Dendritic cell treated with granulocyte-macrophage colony-stimulating factor and Interleukin-4, amounts not matched to agents 40 ng/mL and 50 ng/mL, for 4 days (primary cell): ENCODE data around the gene INPP5K.
A peak's percentile ranks its signal among the peaks of the same experiment; 100 is the strongest.

Experiments
- H3K27ac Mint-ChIP-seq: one replicate; pipeline ENCODE4 v1.8.0; 2022; ENCODE audit warnings: mild to moderate bottlenecking, mixed read lengths
- H3K27me3 Mint-ChIP-seq: one replicate; pipeline ENCODE4 v1.8.0; 2022; ENCODE audit warnings: mild to moderate bottlenecking, mixed read lengths
- H3K36me3 Mint-ChIP-seq: one replicate; pipeline ENCODE4 v1.8.0; 2022; ENCODE audit warnings: low read depth, mixed read lengths
- H3K4me1 Mint-ChIP-seq: one replicate; pipeline ENCODE4 v1.8.0; 2022; ENCODE audit warnings: low read depth, mixed read lengths
- H3K4me3 Mint-ChIP-seq: one replicate; pipeline ENCODE4 v1.8.0; 2022; ENCODE audit warnings: mild to moderate bottlenecking, moderate library complexity, mixed read lengths
- H3K9me3 Mint-ChIP-seq: one replicate; pipeline ENCODE4 v1.8.0; 2022; ENCODE audit warnings: mixed read lengths
- intact Hi-C: fragments of 100-400 bp; cut with micrococcal nuclease; formaldehyde crosslinking; loops from one replicate; pipeline ENCODE4 v1.15.0; 2022

The INPP5K gene

DNA sequence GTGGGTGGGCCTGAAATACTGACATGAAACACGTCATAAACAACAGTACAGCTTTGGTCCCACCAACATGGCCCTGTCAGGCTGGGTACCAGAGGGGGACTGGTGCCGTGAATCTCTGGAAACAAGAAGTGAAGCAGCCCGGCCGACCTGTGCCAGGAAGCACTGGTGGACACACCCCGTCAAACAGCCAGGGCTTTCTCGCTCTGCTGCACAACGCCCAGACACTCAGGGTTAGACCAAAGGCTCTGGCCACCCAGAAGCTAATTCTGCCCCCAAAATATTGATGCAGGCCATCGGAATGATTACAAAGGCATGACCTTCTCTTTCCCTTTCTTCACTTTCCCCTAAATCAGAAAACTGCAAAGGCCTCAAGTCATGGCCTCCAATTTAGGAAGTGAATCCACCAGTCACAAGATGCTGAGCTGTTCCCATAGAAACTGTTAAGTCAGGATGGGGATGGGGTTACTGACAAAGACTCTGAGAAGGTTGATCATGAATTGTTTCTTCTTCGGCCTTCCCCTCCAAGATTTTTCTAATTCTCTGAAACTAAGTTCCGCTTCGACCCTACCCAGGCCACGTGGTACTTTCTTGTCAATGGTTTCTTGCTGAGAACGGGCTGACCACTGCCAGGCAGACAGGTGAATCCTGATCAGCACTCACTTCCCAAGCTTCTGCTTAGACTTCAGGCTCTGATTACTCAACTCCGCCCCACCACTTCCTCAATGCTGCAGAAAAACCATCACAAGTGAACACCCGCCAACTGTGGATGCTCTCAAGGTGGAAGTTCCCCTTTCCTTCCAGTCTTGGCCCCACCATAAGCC is 39.4 kb upstream of the INPP5K start:
- H3K27ac Mint-ChIP-seq: peak overlapping the region; percentile 84
- no peaks in the 10 kb centered on the region for H3K27me3 Mint-ChIP-seq
- peaks cover 75% of the 10 kb centered on the region for H3K4me1 Mint-ChIP-seq
- intact Hi-C loops: loop anchor here (5.0 kb wide), 1 partner anchor 71 kb away; the partner anchor contains the start of gene SLC43A2
- peak overlapping the region; percentile 61 for H3K4me3 Mint-ChIP-seq
- H3K36me3 Mint-ChIP-seq: peaks cover 89% of the 10 kb centered on the region
- no peaks in the 10 kb centered on the region for H3K9me3 Mint-ChIP-seq

DNA sequence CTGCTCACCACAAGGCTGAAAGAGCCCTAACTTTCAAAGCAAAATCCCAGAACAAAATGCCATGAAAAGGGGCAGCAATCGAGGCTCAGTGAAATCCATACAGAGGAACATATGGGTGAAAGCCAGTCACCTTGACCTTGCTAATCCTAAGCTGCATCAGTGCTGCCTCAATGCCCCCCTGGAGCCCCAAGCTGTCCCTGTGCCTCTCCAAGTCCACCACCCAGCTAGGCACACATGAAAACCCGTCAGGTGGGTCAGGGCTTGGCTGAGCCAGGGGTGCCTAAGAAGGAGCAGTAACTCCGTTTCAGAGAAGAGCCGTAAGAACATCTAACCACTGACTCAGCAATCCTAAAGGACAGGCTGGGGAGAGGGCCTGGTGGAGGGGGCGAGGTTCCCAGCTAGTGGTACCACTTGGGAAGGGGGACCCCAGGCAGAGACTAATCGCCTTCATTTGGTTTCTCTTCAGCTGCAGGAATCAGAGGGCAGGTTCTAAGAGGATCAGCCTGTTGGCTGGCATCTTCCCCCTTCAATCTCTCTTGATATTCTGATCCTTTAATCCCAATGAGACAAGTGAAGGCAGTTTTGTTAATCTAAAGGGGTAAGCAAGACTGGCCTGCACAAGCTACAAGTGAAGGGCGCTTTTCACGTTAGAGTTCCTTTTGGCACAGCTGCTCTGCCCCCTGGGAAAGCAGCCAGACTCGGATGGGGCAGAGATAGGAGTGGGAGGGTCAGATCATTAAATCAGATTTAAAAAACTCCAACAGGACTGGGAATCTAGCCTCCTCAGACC is 38.5 kb upstream of the INPP5K start:
- Mint-ChIP-seq H3K9me3 (no peaks in the 10 kb centered on the region), H3K4me3 (peak overlapping the region; percentile 61), H3K4me1 (peaks cover 74% of the 10 kb centered on the region), H3K27me3 (no peaks in the 10 kb centered on the region), H3K27ac (peak overlapping the region; percentile 84), H3K36me3 (peaks cover 89% of the 10 kb centered on the region)
- intact Hi-C loops: loop anchor here (5.0 kb wide), 1 partner anchor 72 kb away; the partner anchor contains the start of gene SLC43A2

DNA sequence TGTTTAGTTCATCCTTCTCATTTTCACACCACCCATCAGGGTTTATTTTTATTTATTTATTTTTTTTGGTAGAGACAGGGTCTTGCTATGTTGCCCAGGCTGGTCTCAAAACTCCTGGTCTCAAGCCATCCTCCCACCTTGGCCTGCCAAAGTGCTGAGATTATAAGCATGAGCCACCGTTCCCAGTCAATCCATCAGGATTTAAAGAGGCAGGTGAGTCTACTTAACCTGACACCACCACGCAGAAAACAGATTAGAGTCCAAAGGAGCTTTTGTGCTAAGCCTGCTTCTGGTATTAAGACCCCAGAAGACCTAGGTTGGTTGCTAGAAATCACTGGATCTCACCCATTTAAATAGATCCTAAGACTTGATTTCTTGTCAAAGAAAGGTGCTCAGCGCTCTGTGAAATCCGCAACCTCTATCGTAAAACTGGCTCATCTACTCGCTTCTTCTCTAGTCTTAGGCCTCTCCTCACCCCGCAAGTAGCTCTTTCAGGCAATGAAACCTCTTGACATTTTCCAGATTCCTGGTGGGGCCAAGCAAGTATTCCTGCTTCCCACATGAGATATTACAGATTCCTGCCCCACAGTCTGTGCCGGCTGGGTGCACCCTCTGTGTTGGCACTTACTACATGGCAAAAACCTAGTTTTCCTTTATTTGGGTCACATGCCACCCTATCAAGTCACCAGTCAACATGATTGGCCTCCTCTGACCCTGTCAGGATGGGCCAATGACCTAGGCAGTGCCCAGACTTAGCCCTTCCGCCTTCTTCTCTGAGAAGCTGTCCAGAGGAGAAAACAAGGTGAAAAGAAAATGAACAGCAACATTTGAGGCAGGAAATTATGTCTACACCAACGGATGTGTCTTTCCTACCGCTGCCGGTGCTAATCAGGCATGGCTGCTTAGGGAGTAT is 37.2 kb upstream of the INPP5K start:
- peaks cover 89% of the 10 kb centered on the region for H3K36me3 Mint-ChIP-seq
- H3K27me3 Mint-ChIP-seq: no peaks in the 10 kb centered on the region
- intact Hi-C loops: no loop called here
- H3K27ac Mint-ChIP-seq: no peak overlapping the region
- H3K4me3 Mint-ChIP-seq: no peak overlapping the region
- no peaks in the 10 kb centered on the region for H3K9me3 Mint-ChIP-seq
- H3K4me1 Mint-ChIP-seq: peaks cover 61% of the 10 kb centered on the region

DNA sequence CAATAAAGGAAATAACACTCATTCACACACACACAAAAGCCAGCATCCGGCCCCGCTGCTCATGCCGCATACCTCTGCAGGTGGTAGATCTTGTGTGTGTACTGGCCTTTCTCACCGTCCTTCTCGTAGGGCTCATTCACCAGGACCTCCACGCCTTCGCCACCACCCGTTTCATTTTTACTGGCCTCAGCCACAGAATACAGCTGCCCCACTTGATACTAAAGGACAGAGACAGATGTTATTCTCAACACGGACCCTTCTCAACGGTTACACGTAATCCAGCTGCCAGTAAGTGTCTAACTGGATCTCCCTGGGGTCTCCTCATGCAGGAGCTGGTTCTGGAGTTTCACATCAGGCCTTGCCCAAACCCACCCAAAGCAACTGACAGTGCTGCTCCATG is 36.5 kb upstream of the INPP5K start:
- no peak overlapping the region for H3K27ac Mint-ChIP-seq
- H3K9me3 Mint-ChIP-seq: no peaks in the 10 kb centered on the region
- intact Hi-C loops: no loop called here
- H3K4me3 Mint-ChIP-seq: no peak overlapping the region
- no peaks in the 10 kb centered on the region for H3K27me3 Mint-ChIP-seq
- H3K36me3 Mint-ChIP-seq: peaks cover 89% of the 10 kb centered on the region
- peaks cover 55% of the 10 kb centered on the region for H3K4me1 Mint-ChIP-seq

DNA sequence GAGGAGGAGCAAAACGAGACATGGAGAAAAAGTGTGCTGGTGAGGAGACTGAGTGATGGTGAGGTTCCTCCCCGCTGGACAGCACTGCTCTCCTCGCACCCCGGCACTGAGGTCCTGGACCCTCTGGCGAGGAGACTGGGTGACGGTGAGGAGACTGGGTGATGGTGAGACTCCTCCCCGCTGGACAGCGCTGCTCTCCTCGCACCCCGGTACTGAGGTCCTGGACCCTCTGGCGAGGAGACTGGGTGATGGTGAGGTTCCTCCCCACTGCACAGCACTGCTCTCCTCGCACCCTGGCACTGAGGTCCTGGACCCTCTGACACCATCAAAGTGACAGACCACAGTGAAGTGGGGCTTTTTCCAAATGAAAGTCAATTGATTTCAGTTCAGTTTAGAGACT is 35.3 kb upstream of the INPP5K start:
- H3K4me3 Mint-ChIP-seq: no peak overlapping the region
- H3K9me3 Mint-ChIP-seq: no peaks in the 10 kb centered on the region
- peaks cover 44% of the 10 kb centered on the region for H3K4me1 Mint-ChIP-seq
- H3K27ac Mint-ChIP-seq: no peak overlapping the region
- peaks cover 89% of the 10 kb centered on the region for H3K36me3 Mint-ChIP-seq
- intact Hi-C loops: no loop called here
- H3K27me3 Mint-ChIP-seq: no peaks in the 10 kb centered on the region

DNA sequence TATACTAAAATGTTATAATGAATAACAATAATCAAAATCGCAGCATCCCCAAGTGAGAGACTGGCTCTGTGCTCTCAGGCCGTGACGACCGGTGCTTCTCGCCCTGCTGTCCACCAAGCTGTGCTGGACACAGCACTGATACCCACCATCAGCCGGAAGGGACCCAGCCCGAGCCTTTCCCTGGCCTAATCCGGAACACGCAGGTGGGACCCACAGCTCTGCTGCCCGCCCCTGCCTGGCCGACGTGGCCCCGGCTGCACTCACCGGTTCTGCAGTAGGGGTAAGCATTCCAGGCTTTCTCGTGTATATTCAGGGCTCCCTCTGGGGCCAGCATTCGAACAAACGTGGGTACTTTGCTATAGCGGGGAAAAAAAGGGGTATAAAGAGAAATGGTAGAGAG is 31.6 kb upstream of the INPP5K start:
- H3K27me3 Mint-ChIP-seq: no peaks in the 10 kb centered on the region
- H3K4me1 Mint-ChIP-seq: peaks cover 15% of the 10 kb centered on the region
- no peaks in the 10 kb centered on the region for H3K9me3 Mint-ChIP-seq
- no peak overlapping the region for H3K4me3 Mint-ChIP-seq
- peaks cover 100% of the 10 kb centered on the region for H3K36me3 Mint-ChIP-seq
- intact Hi-C loops: no loop called here
- H3K27ac Mint-ChIP-seq: no peak overlapping the region

DNA sequence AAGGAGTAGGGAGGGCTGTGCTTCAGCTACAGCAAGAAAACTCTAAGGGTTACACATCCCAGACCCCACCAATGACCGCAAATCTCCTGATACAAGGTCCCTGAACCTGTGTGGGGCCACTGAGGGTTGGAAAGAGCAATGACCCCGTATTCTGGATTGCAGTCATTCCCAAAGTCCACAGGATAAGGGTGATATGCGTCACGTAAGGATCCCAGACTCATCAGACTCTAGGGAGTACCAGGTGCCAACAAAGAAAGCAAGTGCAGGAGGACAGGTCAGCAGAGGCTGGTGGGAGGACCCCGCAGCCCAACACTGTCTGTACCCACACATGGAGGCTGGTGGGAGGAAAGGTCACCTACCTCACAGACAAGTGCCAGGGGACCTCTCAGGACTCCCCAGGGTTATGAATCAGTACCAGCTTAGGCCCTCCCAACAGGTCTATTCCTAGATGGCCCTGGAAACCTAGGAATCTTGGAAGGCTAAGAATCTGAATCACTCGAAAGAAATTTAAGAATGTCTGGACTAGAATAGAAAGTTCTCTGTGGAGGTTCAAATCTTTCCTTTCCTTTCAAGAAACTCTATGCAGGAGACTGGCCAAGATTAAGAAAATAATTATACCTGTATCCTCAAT is 30.0 kb upstream of the INPP5K start:
- no peaks in the 10 kb centered on the region for H3K9me3 Mint-ChIP-seq
- peaks cover 15% of the 10 kb centered on the region for H3K4me1 Mint-ChIP-seq
- no peak overlapping the region for H3K4me3 Mint-ChIP-seq
- H3K27ac Mint-ChIP-seq: no peak overlapping the region
- H3K36me3 Mint-ChIP-seq: peaks cover 100% of the 10 kb centered on the region
- intact Hi-C loops: no loop called here
- no peaks in the 10 kb centered on the region for H3K27me3 Mint-ChIP-seq

DNA sequence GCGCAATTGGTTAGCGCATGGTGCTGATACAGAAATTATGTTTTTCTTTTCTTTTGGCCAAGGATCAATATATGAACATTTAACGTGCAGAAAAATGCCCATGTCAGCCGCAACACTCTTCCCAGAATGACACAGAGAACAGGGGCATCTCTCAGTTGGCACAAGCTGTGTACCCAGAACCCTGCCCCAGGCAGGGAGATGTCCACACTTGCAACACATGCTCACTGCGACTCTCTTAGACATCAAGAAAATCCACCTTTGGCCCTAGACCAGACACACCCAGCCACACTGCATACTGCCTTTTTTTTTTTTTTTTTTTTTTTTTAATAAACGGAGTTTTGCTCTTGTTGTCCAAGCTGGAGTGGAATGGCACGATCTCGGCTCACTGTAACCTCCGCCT is 29.2 kb upstream of the INPP5K start:
- no peaks in the 10 kb centered on the region for H3K27me3 Mint-ChIP-seq
- no peaks in the 10 kb centered on the region for H3K9me3 Mint-ChIP-seq
- H3K4me1 Mint-ChIP-seq: peaks cover 11% of the 10 kb centered on the region
- H3K36me3 Mint-ChIP-seq: peaks cover 100% of the 10 kb centered on the region
- intact Hi-C loops: no loop called here
- no peak overlapping the region for H3K27ac Mint-ChIP-seq
- H3K4me3 Mint-ChIP-seq: no peak overlapping the region

DNA sequence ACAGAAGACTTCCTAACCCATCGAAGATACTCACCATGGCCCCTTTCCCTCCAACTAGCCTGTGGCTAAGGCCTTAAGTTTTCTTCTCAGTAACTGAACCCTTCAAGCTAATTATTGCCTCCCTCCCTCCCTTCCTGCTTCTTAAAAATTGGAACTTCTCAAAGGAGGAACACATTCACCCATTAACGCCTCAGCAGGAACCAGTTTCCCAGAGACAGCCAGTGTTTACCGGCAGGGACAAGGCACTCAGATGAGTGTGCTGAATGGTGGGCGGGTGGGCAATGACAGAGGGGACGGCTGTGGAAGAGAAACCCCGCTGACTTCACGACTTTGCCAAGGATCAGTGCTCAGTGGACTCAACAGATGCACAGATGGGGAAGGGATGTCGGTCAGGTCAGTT is 25.9 kb upstream of the INPP5K start:
- Mint-ChIP-seq H3K36me3 (peaks cover 100% of the 10 kb centered on the region), H3K9me3 (no peaks in the 10 kb centered on the region), H3K4me1 (peaks cover 5% of the 10 kb centered on the region), H3K27ac (no peak overlapping the region), H3K27me3 (no peaks in the 10 kb centered on the region), H3K4me3 (no peak overlapping the region)
- intact Hi-C loops: no loop called here

DNA sequence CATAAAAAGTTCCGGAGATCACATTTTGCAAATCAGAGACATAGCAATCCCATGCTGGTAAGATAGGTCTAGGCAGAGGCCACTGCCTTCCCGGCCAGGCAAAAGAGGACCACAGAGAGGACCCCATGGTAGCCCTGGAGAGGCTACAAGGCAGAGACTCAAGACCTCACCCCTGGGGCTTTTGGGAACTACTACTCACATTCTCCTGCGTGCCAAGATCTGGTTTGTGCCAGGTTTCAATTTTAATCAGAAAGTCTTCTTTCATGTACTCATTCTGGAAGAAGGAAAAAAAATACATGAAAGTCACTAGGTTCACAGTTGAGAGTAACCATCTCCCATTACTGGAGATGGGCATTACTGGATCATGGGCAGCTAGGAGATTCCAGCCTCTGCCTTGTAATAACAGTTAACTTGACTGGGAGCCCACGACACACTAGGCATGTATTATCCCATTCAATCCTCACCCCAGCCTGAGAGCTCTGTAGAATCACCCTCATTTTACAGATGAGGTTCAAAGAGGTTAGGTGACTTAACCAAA is 25.0 kb upstream of the INPP5K start:
- H3K36me3 Mint-ChIP-seq: peaks cover 100% of the 10 kb centered on the region
- H3K4me3 Mint-ChIP-seq: no peak overlapping the region
- H3K9me3 Mint-ChIP-seq: no peaks in the 10 kb centered on the region
- no peak overlapping the region for H3K27ac Mint-ChIP-seq
- H3K4me1 Mint-ChIP-seq: peaks cover 5% of the 10 kb centered on the region
- H3K27me3 Mint-ChIP-seq: no peaks in the 10 kb centered on the region
- intact Hi-C loops: no loop called here

DNA sequence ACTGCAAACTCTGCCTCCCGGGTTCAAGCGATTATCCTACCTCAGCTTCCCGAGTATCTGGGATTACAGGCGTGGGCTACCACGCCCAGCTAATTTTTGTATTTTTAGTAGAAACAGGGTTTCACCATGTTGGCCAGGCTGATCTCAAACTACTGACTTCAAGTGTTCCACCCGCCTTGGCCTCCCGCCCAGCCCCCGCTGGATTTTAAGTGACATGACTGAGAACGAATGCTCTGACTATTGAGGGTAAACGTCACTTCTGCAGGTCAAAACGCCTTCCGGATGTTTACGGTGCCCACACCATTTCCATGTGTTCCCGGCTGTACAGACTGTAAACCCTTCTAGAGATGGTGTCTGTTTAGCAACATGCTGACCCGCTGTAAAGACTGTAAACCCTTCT is 23.4 kb upstream of the INPP5K start:
- H3K9me3 Mint-ChIP-seq: no peaks in the 10 kb centered on the region
- H3K4me1 Mint-ChIP-seq: peaks cover 5% of the 10 kb centered on the region
- H3K36me3 Mint-ChIP-seq: peaks cover 100% of the 10 kb centered on the region
- no peaks in the 10 kb centered on the region for H3K27me3 Mint-ChIP-seq
- no peak overlapping the region for H3K27ac Mint-ChIP-seq
- intact Hi-C loops: no loop called here
- no peak overlapping the region for H3K4me3 Mint-ChIP-seq

DNA sequence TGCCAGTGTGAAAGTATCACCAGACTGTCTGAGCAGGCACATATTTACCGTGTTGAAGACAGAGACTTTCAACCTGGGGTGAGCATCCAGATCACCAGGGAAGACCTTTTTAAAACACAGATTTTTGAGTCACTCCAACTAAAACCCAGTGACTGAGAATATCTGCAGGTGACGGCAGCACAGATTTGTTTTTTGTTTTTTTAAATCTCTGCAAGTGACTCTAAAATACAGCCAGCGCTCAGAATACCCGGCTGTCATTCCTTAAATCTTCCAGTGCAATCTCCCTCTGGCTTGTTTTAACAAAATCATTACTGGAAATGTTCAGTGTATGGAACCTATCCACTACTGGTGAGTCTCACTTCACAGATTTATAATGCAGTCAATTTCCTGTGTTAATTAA is 19.3 kb upstream of the INPP5K start:
- intact Hi-C loops: no loop called here
- H3K9me3 Mint-ChIP-seq: no peaks in the 10 kb centered on the region
- H3K27ac Mint-ChIP-seq: no peak overlapping the region
- peaks cover 100% of the 10 kb centered on the region for H3K36me3 Mint-ChIP-seq
- peaks cover 16% of the 10 kb centered on the region for H3K4me1 Mint-ChIP-seq
- no peaks in the 10 kb centered on the region for H3K27me3 Mint-ChIP-seq
- H3K4me3 Mint-ChIP-seq: no peak overlapping the region

DNA sequence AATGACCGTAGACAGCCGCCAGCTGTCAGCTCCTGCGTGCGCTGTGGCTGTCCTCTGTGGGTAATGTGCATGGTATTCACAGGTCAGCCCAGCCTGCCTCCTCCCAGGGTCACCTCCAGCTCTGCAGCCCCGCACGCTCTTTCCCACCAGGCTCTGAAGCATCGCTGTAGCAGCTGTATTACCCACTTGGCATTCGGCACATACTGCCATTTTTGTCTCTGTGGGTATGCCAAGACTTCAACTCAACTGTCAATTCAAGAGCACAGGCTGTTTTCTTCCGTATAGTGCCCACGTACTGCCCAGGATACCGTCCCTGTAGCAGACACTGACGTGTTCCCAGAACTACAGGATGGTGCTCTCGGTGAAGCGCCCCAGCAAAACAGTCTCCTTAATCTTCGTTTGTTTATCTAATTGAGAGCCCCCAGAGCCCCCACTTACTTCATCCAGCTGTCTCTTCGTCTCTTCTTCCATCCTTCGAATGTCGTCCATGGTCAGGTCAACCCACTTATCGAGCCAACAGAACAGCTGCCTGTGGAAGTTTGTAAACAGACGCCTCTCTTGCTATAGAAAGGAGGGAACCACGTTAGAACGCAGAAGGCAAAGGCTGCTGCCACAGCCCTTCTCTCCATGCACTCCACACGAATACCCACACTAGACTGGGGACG is 17.4 kb upstream of the INPP5K start:
- Mint-ChIP-seq H3K27me3 (no peaks in the 10 kb centered on the region), H3K4me3 (no peak overlapping the region), H3K36me3 (peaks cover 100% of the 10 kb centered on the region), H3K4me1 (peaks cover 16% of the 10 kb centered on the region), H3K9me3 (no peaks in the 10 kb centered on the region), H3K27ac (peak overlapping the region; percentile 19)
- intact Hi-C loops: no loop called here
